ENCODE data around the gene GBP1.
"Not testable (repeated sequence)": the region's sequence is repeated elsewhere in the genome, so short reads cannot be mapped to it uniquely, and the experiment has no call there.

The GBP1 gene

GRCh38 chr1:89065079-89065868 is at the start of gene GBP1:
TSS of gene GBP1 (minus strand) at chr1:89065208. CDS start at chr1:89063234, 1,974 bp downstream.
- no peak for DNase-seq

GRCh38 chr1:89114662-89115061 is 49.7 kb upstream of the GBP1 start:
- DNase-seq, result no peak

- DNase-seq, result no peak
These were observed 48.0 kb upstream of the GBP1 start for GRCh38 chr1:89112871-89113613.

GRCh38 chr1:89104687-89105086 is 39.7 kb upstream of the GBP1 start:
- DNase-seq, result no peak

GRCh38 chr1:89104147-89104546 is 39.1 kb upstream of the GBP1 start:
- no peak for DNase-seq

- DNase-seq, result no peak
These were observed 37.0 kb upstream of the GBP1 start for GRCh38 chr1:89102021-89102420.

- no peak for DNase-seq
These were observed 35.4 kb upstream of the GBP1 start for GRCh38 chr1:89100412-89100811.

GRCh38 chr1:89098857-89099256 is 33.8 kb upstream of the GBP1 start:
- DNase-seq, result no peak

GRCh38 chr1:89095737-89096136 is 30.7 kb upstream of the GBP1 start:
- no peak for DNase-seq

GRCh38 chr1:89089962-89090361 is 25.0 kb upstream of the GBP1 start:
- DNase-seq, result no peak

- DNase-seq, result no peak
These were observed 23.6 kb upstream of the GBP1 start for GRCh38 chr1:89088572-89088971.

GRCh38 chr1:89087241-89087640 is 22.2 kb upstream of the GBP1 start:
- DNase-seq, result no peak

GRCh38 chr1:89085781-89086180 is 20.8 kb upstream of the GBP1 start:
- no peak for DNase-seq

- no peak for DNase-seq
These were observed 16.0 kb upstream of the GBP1 start for GRCh38 chr1:89081005-89081404.

GRCh38 chr1:89080068-89080467 is 15.1 kb upstream of the GBP1 start:
- DNase-seq, result not testable (repeated sequence)

- not testable (repeated sequence) for DNase-seq
These were observed 7.6 kb upstream of the GBP1 start for GRCh38 chr1:89072466-89073065.

- DNase-seq, result no peak
These were observed 5.5 kb upstream of the GBP1 start for GRCh38 chr1:89070509-89070908.

- DNase-seq, result no peak
These were observed 4.9 kb upstream of the GBP1 start for GRCh38 chr1:89069951-89070350.

GRCh38 chr1:89068291-89068690 is 3.3 kb upstream of the GBP1 start:
- no peak for DNase-seq

GRCh38 chr1:89064632-89065031 is 376 bp downstream of the GBP1 start:
- no peak for DNase-seq

- no peak for DNase-seq
These were observed 1.9 kb downstream of the GBP1 start for GRCh38 chr1:89063094-89063493.

GRCh38 chr1:89060091-89060490 is 4.9 kb downstream of the GBP1 start:
- DNase-seq, result no peak

- no peak for DNase-seq
These were observed 13.1 kb downstream of the GBP1 start for GRCh38 chr1:89051955-89052312.
